Measurements from ENCODE around the gene TFAP2C. TPM values are rescaled to one million over a fixed set of nuclear protein-coding genes. Genes with fewer than 3 reads are reported as not detected.

Gene TFAP2C
- total RNA-seq, 1 experiment from 2014 or later = 23.7 TPM

- ChIA-PET CTCF (no interaction called here), POLR2A (interaction anchor here (0.6 to 0.7 kb wide), 2 partner anchors 21 to 135 kb away, joined by 3 to 5 read pairs; no protein-coding TSS in a partner anchor)
- Mint-ChIP-seq H3K4me1 (no peaks in the 10 kb centered on the region), H3K27me3 (ENCODE audit: low read depth) (no peaks in the 10 kb centered on the region), H3K27ac (no peak overlapping the region), H3K4me3 (no peak overlapping the region), H3K36me3 (no peaks in the 10 kb centered on the region), H3K9me3 (no peaks in the 10 kb centered on the region)
- no peak for ATAC-seq
- TF ChIP-seq ZNF425 (CRISPR knock-in tag; conservative IDR thresholded peaks at IDR 0.05) (no peak), ARID4B (CRISPR knock-in tag; IDR thresholded peaks at IDR 0.05; ENCODE audit: borderline replicate concordance) (no peak), NFE2L1 (CRISPR knock-in tag; IDR thresholded peaks at IDR 0.05) (no peak), RELA (CRISPR knock-in tag; IDR thresholded peaks at IDR 0.05; ENCODE audit: borderline replicate concordance) (no peak), IRF1 (CRISPR knock-in tag; IDR thresholded peaks at IDR 0.05) (no peak), KAT7 (CRISPR knock-in tag; IDR thresholded peaks at IDR 0.05; ENCODE audit: borderline replicate concordance) (no peak), ERG (CRISPR knock-in tag; IDR thresholded peaks at IDR 0.05) (no peak)
- DNase-seq (ENCODE audit: low spot score) = no peak
Observed at GRCh38 chr20:56665806-56666205, 36.7 kb downstream of the TFAP2C start.

- DNase-seq (ENCODE audit: low spot score) (no peak), ATAC-seq (no peak)
- H3K4me1 Mint-ChIP-seq = peaks cover 19% of the 10 kb centered on the region
- no peaks in the 10 kb centered on the region for H3K36me3 Mint-ChIP-seq
- no peak overlapping the region for H3K4me3 Mint-ChIP-seq
- H3K9me3 Mint-ChIP-seq = peaks cover 4% of the 10 kb centered on the region; the same call in 1 of the 2 replicates
- POLR2A ChIA-PET = no interaction called here
- H3K27me3 Mint-ChIP-seq (ENCODE audit: low read depth) = no peaks in the 10 kb centered on the region; the same call in 1 of the 2 replicates
- CTCF ChIA-PET = no interaction called here
- H3K27ac Mint-ChIP-seq = peak overlapping the region; percentile 91
- TF ChIP-seq FOXP4 (CRISPR knock-in tag; IDR thresholded peaks at IDR 0.05) (no peak), PRRX2 (CRISPR knock-in tag; IDR thresholded peaks at IDR 0.05) (no peak), SMAD4 (CRISPR knock-in tag; IDR thresholded peaks at IDR 0.05) (no peak), ZNF425 (CRISPR knock-in tag; conservative IDR thresholded peaks at IDR 0.05) (no peak), MLX (CRISPR knock-in tag; IDR thresholded peaks at IDR 0.05) (no peak), ATF6 (CRISPR knock-in tag; IDR thresholded peaks at IDR 0.05) (no peak), ELF4 (CRISPR knock-in tag; IDR thresholded peaks at IDR 0.05; ENCODE audit: low read depth) (no peak), CDX4 (CRISPR knock-in tag; IDR thresholded peaks at IDR 0.05; ENCODE audit: borderline replicate concordance) (no peak), CTCF (IDR thresholded peaks at IDR 0.05) (no peak)
Observed at GRCh38 chr20:56673450-56673849, 44.3 kb downstream of the TFAP2C start.
